OCI-LY3 (cell line): ENCODE data around the gene POU2AF1.

Source experiments
- CTCF ChIP-seq: fragments of 200-600, 300-600 bp; sonication (generic); IDR thresholded peaks from 2 replicates; pipeline ENCODE4 v1.5.1; 2014; ENCODE audit warnings: antibody characterized with exemption, low read length, low read depth
- EZH2phosphoT487 ChIP-seq: fragments of 200-600 bp; shearing (Covaris generic); IDR thresholded peaks from 2 replicates; pipeline ENCODE4 v1.6.1; 2018; ENCODE audit warnings: antibody characterized with exemption, mixed run types, low read depth

GRCh38 chr11:111409915-111410314 lies 30.8 kb upstream of the POU2AF1 start:
- TF ChIP-seq CTCF (no peak), EZH2phosphoT487 (no peak)
